Activated T-helper 9 cell treated with anti-CD3 and anti-CD28 coated beads, Interleukin-2, amount 50 U/mL, for 16 hours (primary cell): ENCODE data around the gene SH3BP4.
"Not testable (repeated sequence)": the region's sequence is repeated elsewhere in the genome, so short reads cannot be mapped to it uniquely, and the experiment has no call there.

Experiments
- DNase-seq: peaks from one replicate; pipeline ENCODE4 v3.0.0-alpha.2; 2020; ENCODE audit warnings: low read depth

The SH3BP4 gene

GRCh38 chr2:235042576-235043515, 91.0 kb downstream of the SH3BP4 start:
- DNase-seq = no peak

- DNase-seq = no peak
Measured at GRCh38 chr2:235043762-235044500, 92.1 kb downstream of the SH3BP4 start.

GRCh38 chr2:235044501-235045271, 92.9 kb downstream of the SH3BP4 start:
- no peak for DNase-seq

GRCh38 chr2:235045336-235045972, 93.6 kb downstream of the SH3BP4 start:
- no peak for DNase-seq

GRCh38 chr2:235045973-235046343, 94.1 kb downstream of the SH3BP4 start:
- no peak for DNase-seq

DNA sequence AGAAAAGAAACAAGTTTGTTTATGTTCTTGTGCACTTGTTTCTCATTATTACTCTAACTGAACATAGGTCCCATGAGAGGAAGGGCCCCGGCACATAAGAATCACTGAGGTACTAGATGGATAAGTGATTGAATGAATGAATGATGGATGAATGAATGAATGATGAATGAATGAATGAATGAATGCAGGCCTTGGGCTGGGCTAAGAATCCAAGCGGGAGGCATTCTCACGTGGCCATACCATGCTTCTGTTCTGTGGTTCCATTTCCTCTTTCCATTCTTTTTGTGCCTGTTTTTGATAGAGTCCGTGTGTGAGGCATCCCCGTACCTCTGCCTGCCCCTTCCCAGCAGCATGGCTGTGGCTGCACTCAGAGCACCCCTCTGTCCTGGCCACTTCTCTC, 94.8 kb downstream of the SH3BP4 start:
- no peak for DNase-seq

GRCh38 chr2:235047171-235048160, 95.6 kb downstream of the SH3BP4 start:
- DNase-seq = no peak

- no peak for DNase-seq
Measured at GRCh38 chr2:235048549-235048948, 96.7 kb downstream of the SH3BP4 start.

DNA sequence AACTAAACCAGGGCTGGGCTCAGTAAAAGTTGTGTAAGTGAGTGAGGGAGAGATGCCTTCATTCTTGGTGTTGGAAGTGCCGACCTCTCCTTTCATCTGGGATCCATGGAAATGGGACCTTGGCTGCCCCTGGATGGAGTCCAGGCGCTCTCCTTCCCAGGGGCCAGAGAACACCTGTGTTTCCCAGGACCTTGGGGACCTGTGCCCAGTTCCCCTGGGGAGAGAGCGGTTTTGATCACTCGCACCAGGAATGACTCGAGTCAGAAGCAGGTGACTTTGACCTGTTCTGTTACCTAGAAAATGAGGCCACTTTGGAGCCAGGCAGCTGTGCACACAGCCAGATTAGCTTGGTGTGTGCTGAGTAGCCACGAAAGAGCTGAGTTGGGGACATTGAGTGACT, 97.3 kb downstream of the SH3BP4 start:
- DNase-seq = no peak

DNA sequence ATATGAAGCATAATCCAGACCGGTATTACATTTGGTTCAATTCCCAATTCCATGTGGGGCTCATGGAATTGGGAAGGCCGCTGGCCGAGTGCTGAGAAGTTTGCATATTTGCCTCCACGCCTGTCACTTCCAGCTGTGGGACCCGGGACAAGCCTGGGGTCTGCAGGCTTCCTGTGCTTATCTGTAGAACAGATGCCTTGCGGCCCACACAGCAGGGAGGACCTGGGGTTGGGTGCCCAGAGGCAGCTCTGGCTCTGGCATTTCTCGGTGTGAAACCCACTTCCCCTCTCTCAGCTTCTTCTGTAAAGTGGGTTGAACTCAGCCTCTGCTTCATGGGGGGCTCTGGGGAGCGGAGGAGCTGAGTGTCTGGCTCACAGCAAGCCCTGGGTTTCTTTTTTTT, 97.9 kb downstream of the SH3BP4 start:
- DNase-seq = no peak

DNA sequence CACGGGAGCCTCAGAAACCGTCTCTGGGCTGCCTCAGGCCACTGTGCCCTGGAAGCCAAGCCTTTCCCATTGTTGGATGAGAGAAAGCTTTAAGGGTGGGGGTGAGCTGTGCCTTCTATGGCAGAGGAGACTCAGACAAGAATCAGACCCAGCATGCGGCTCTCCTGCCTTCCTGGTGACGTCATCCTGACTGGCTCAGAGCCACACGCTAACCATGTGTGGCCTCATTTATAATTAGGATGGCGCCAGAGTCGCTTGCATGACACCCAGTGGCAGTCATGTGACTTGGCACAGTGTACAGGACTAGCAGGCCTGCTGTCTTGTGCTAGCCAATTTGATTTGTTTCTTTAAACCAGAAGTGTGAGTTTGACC, 99.1 kb downstream of the SH3BP4 start:
- DNase-seq = no peak

DNA sequence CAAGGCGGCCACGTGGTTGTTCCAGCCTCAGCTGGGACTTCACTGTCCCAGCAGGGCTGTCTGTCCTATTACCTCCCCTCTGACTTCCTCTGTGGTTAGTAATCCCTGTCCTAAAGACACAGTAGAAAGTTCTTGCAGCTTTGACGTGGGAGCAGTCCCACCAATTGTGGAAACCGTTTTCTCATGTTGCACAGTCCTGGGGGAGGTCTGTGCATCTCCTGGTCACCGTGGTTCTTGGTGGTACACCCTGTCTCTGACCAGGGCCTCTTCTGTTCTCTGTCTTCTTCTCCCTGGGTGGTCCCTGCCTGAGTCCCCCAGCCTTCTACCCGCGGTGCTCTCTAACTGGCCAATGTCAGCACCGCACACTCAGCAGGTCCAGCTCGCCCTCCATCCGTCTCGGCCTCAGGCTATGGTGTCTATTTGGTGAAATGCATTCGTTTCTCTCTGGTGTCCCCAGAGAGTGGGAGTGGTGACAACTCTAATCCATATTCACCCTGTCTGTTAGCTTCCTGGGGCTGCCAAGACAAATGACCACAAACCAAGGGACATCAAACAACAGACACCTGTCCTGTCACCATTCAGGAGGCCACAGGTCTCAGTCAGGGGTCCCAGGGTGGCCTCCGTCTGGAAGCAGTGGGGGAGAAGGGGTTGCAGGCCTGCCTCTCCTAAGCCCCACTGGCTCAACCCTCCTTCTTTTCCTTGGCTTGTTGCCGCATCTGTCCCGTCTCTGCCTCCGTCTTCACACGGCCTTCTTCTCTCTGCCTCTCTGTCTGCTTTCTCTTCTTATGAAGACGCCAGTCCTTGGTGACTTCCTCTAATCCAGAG, 99.8 kb downstream of the SH3BP4 start:
- no peak for DNase-seq

DNA sequence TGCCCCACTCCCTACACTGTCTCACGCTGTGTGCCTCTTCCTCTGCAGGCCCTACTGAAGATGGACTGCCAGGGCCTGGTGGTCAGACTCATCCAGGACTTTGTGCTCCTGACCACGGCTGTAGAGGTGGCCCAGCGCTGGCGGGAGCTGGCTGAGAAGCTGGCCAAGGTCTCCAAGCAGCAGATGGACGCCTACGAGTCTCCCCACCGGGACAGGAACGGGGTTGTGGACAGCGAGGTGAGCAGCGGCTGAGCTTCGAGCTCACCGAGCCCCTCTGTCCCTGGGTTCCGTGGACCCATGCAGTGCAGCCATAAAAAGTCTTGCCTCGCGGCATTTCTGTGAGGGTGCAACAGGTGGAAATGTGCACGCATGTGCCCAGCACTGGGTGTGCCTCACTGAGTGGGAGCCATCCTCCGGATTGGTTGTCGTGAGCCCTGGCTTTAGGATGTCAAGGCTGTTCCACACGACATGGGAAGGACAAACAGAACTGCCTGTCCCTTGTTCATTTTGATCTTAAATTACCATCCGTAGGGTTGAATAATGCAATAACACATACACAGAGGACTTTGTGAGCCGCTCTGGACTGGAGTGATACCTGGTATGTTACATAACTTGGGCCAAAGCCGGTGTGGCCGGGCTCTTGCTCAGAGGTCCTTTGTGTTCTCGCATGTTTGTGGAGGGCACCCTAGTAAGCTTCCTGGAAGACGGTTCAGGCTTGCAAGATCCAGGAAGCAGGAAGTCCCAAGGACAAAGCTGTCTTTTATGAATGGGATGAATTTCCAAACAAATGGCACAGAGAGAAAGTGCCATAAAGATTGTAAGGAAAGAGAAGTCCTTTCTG, 100.9 kb downstream of the SH3BP4 start:
- DNase-seq = no peak

- DNase-seq = no peak
Measured at GRCh38 chr2:235053651-235054050, 101.8 kb downstream of the SH3BP4 start.

- DNase-seq = no peak
Measured at GRCh38 chr2:235054475-235054874, 102.7 kb downstream of the SH3BP4 start.

DNA sequence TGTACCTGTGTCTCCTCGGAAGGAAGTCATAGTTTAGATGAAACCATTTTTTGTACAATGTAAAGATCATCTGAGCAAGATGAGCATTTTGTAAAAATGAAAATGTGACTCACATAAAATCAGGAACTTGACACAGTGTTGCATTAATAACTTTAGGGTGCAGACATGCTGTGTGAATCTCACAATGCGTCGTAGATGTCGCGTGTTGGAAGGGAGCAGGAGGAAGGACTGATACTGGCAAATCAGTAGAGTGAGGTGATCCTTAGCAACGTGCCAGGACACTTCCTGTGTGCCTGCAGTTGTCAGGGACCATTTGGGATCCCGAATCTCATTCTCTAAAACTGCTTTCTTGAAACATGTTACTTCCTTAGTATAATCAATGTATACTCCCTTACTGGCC, 103.1 kb downstream of the SH3BP4 start:
- no peak for DNase-seq

GRCh38 chr2:235055891-235056516, 104.2 kb downstream of the SH3BP4 start:
- DNase-seq = no peak

GRCh38 chr2:235056768-235057167, 105.0 kb downstream of the SH3BP4 start:
- no peak for DNase-seq

DNA sequence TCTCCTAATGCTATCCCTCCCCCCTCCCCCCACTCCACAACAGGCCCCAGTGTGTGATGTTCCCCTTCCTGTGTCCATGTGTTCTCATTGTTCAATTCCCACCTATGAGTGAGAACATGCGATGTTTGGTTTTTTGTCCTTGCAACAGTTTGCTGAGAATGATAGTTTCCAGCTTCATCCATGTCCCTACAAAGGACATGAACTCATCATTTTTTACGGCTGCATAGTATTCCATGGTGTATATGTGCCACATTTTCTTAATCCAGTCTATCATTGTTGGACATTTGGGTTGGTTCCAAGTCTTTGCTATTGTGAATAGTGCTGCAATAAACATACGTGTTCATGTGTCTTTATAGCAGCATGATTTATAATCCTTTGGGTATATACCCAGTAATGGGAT, 105.8 kb downstream of the SH3BP4 start:
- not testable (repeated sequence) for DNase-seq
